Measurements from ENCODE around the gene CCDC12.

The CCDC12 gene

GRCh38 chr3:47008234-47008796 lies 31.8 kb upstream of the CCDC12 start:
- Histone ChIP-seq H3K27ac (ENCODE audit: insufficient read depth, low read length, poor library complexity, severe bottlenecking) (no peak overlapping the region), H3K9me3 (ENCODE audit: control insufficient read depth, low read length) (no peaks in the 10 kb centered on the region), H3K4me1 (ENCODE audit: control insufficient read depth, insufficient read depth, low read length, poor library complexity, severe bottlenecking) (no peaks in the 10 kb centered on the region), H3K27me3 (replicated peaks; ENCODE audit: control insufficient read depth, insufficient read depth, low read length, poor library complexity, severe bottlenecking) (no peaks in the 10 kb centered on the region), H3K4me3 (ENCODE audit: insufficient read depth, low read depth, low read length, poor library complexity, severe bottlenecking) (no peak overlapping the region), H3K36me3 (ENCODE audit: control insufficient read depth, insufficient read depth, low read length) (peaks cover 59% of the 10 kb centered on the region)
- no peak for DNase-seq

- H3K36me3 ChIP-seq (ENCODE audit: control insufficient read depth, insufficient read depth, low read length): peaks cover 66% of the 10 kb centered on the region
- H3K4me3 ChIP-seq (ENCODE audit: insufficient read depth, low read depth, low read length, poor library complexity, severe bottlenecking): no peak overlapping the region
- H3K4me1 ChIP-seq (ENCODE audit: control insufficient read depth, insufficient read depth, low read length, poor library complexity, severe bottlenecking): no peaks in the 10 kb centered on the region
- H3K27me3 ChIP-seq (replicated peaks; ENCODE audit: control insufficient read depth, insufficient read depth, low read length, poor library complexity, severe bottlenecking): no peaks in the 10 kb centered on the region
- DNase-seq: no peak
- H3K9me3 ChIP-seq (ENCODE audit: control insufficient read depth, low read length): no peaks in the 10 kb centered on the region
- no peak overlapping the region for H3K27ac ChIP-seq (ENCODE audit: insufficient read depth, low read length, poor library complexity, severe bottlenecking)
Measured at GRCh38 chr3:47007482-47008233, 31.1 kb upstream of the CCDC12 start.

DNA sequence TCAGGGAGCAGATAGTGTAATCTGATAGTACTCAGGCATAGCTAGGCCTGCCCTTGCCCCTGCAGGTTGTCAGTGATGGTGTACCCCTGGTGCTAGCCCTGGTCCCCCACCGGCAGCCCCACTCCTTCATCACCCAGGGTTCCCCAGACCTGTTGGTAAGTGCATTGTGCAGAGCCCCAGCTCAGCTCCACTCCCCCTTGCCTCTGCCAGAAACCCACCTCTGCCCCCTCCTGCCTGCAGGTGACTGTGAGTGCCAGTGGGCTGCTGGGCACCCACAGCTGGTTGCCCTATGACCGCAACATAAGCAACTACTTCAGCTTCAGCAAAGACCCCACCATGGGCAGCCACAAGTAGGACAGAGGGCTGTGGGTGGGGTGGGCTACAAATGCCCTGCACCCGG lies 30.5 kb upstream of the CCDC12 start:
- DNase-seq: no peak
- Histone ChIP-seq H3K36me3 (ENCODE audit: control insufficient read depth, insufficient read depth, low read length) (peaks cover 72% of the 10 kb centered on the region), H3K9me3 (ENCODE audit: control insufficient read depth, low read length) (no peaks in the 10 kb centered on the region), H3K4me3 (ENCODE audit: insufficient read depth, low read depth, low read length, poor library complexity, severe bottlenecking) (no peak overlapping the region), H3K4me1 (ENCODE audit: control insufficient read depth, insufficient read depth, low read length, poor library complexity, severe bottlenecking) (no peaks in the 10 kb centered on the region), H3K27me3 (replicated peaks; ENCODE audit: control insufficient read depth, insufficient read depth, low read length, poor library complexity, severe bottlenecking) (no peaks in the 10 kb centered on the region), H3K27ac (ENCODE audit: insufficient read depth, low read length, poor library complexity, severe bottlenecking) (no peak overlapping the region)

DNA sequence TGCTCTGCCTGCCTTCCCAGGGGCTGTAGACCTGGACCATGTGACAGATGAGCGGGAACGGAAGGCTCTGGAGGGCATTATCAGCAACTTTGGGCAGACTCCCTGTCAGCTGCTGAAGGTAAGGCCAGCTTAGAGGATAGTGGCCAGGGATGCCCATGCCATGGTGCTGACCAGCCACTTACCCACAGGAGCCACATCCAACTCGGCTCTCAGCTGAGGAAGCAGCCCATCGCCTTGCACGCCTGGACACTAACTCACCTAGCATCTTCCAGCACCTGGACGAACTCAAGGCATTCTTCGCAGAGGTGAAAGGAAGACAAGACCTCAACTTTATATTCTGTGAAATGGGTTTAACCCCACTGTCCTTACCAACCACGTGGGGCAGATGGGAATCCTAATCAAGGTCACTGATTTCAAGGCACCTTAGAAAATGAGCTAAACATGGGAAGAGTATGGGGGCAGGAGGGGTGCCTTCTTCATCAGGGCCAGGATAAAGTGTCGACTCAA lies 29.7 kb upstream of the CCDC12 start:
- Histone ChIP-seq H3K4me3 (ENCODE audit: insufficient read depth, low read depth, low read length, poor library complexity, severe bottlenecking) (no peak overlapping the region), H3K27ac (ENCODE audit: insufficient read depth, low read length, poor library complexity, severe bottlenecking) (no peak overlapping the region), H3K27me3 (replicated peaks; ENCODE audit: control insufficient read depth, insufficient read depth, low read length, poor library complexity, severe bottlenecking) (no peaks in the 10 kb centered on the region), H3K9me3 (ENCODE audit: control insufficient read depth, low read length) (no peaks in the 10 kb centered on the region), H3K4me1 (ENCODE audit: control insufficient read depth, insufficient read depth, low read length, poor library complexity, severe bottlenecking) (no peaks in the 10 kb centered on the region), H3K36me3 (ENCODE audit: control insufficient read depth, insufficient read depth, low read length) (peaks cover 80% of the 10 kb centered on the region)
- no peak for DNase-seq

DNA sequence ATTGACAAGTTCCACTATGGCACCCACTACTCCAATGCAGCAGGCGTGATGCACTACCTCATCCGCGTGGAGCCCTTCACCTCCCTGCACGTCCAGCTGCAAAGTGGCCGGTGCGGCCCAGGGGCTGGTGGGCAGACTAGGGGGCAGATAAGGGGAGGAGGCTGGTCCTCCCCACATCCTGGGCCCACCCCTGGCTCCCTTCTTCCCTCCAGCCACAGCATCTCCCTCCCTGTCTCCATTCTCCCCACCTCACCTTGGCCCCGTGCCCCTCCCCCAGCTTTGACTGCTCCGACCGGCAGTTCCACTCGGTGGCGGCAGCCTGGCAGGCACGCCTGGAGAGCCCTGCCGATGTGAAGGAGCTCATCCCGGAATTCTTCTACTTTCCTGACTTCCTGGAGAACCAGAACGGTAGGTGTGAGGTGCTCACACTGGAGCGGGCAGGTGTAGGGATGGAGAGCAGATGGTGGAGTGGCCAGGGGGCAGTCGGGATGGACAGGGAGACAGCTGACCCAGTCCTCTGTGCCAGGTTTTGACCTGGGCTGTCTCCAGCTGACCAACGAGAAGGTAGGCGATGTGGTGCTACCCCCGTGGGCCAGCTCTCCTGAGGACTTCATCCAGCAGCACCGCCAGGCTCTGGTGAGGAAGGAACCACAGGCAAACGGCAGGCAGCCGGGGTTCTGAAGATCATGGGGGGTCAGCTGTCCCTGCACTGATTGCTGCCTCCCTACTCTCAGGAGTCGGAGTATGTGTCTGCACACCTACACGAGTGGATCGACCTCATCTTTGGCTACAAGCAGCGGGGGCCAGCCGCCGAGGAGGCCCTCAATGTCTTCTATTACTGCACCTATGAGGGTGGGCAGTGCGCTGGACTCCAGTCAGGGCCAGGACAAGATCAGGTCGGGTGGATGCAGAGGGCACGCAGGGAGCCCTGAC lies 28.9 kb upstream of the CCDC12 start:
- Histone ChIP-seq H3K4me3 (ENCODE audit: insufficient read depth, low read depth, low read length, poor library complexity, severe bottlenecking) (no peak overlapping the region), H3K27ac (ENCODE audit: insufficient read depth, low read length, poor library complexity, severe bottlenecking) (no peak overlapping the region), H3K9me3 (ENCODE audit: control insufficient read depth, low read length) (no peaks in the 10 kb centered on the region), H3K4me1 (ENCODE audit: control insufficient read depth, insufficient read depth, low read length, poor library complexity, severe bottlenecking) (no peaks in the 10 kb centered on the region), H3K27me3 (replicated peaks; ENCODE audit: control insufficient read depth, insufficient read depth, low read length, poor library complexity, severe bottlenecking) (no peaks in the 10 kb centered on the region), H3K36me3 (ENCODE audit: control insufficient read depth, insufficient read depth, low read length) (peaks cover 87% of the 10 kb centered on the region)
- no peak for DNase-seq

GRCh38 chr3:47004369-47005211 lies 28.0 kb upstream of the CCDC12 start:
- Histone ChIP-seq H3K36me3 (ENCODE audit: control insufficient read depth, insufficient read depth, low read length) (peaks cover 91% of the 10 kb centered on the region), H3K4me1 (ENCODE audit: control insufficient read depth, insufficient read depth, low read length, poor library complexity, severe bottlenecking) (no peaks in the 10 kb centered on the region), H3K27ac (ENCODE audit: insufficient read depth, low read length, poor library complexity, severe bottlenecking) (no peak overlapping the region), H3K4me3 (ENCODE audit: insufficient read depth, low read depth, low read length, poor library complexity, severe bottlenecking) (no peak overlapping the region), H3K27me3 (replicated peaks; ENCODE audit: control insufficient read depth, insufficient read depth, low read length, poor library complexity, severe bottlenecking) (no peaks in the 10 kb centered on the region), H3K9me3 (ENCODE audit: control insufficient read depth, low read length) (no peaks in the 10 kb centered on the region)
- DNase-seq: no peak

DNA sequence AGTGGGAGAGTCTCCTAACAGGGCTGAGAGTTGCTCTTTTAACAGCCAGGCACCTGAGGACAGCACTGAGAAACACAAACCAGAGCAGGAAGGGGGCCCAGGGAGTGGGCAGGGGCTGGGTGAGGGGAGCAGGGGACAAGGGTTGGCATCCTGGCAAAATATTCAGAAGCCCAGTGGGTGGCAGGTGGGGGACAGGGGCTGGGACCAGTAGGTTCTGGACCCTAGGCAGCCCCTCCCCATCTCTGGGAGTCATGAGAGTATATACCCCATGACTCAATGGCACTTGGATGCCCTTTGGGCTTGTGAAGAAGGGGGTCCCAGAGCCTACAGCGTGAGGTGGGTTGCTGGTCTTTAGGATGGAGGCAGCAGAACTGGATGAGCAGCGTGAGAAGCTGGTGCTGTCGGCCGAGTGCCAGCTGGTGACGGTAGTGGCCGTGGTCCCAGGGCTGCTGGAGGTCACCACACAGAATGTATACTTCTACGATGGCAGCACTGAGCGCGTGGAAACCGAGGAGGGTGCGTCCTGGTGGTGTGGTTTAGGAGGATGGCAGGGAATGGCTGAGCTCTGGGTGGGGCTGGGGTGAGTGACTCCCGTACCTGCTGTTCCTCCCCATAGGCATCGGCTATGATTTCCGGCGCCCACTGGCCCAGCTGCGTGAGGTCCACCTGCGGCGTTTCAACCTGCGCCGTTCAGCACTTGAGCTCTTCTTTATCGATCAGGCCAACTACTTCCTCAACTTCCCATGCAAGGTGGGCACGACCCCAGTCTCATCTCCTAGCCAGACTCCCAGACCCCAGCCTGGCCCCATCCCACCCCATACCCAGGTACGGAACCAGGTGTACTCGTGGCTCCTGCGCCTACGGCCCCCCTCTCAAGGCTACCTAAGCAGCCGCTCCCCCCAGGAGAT lies 27.2 kb upstream of the CCDC12 start:
- Histone ChIP-seq H3K27ac (ENCODE audit: insufficient read depth, low read length, poor library complexity, severe bottlenecking) (no peak overlapping the region), H3K36me3 (ENCODE audit: control insufficient read depth, insufficient read depth, low read length) (peaks cover 99% of the 10 kb centered on the region), H3K4me1 (ENCODE audit: control insufficient read depth, insufficient read depth, low read length, poor library complexity, severe bottlenecking) (peaks cover under 1% of the 10 kb centered on the region), H3K9me3 (ENCODE audit: control insufficient read depth, low read length) (no peaks in the 10 kb centered on the region), H3K4me3 (ENCODE audit: insufficient read depth, low read depth, low read length, poor library complexity, severe bottlenecking) (no peak overlapping the region), H3K27me3 (replicated peaks; ENCODE audit: control insufficient read depth, insufficient read depth, low read length, poor library complexity, severe bottlenecking) (no peaks in the 10 kb centered on the region)
- DNase-seq: no peak

DNA sequence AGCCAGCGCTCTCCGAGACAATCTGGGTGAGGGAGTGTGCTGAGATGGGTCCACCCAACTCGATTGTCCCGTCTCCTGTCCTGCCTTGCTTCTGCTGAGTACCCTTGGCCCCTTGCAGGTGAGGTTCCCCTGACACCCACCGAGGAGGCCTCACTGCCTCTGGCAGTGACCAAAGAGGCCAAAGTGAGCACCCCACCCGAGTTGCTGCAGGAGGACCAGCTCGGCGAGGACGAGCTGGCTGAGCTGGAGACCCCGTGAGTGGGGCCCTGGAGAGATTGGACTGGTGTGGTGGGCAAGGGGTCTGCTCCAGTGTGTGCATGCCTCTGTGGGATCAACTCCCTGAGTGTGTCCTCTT lies 26.5 kb upstream of the CCDC12 start:
- Histone ChIP-seq H3K4me1 (ENCODE audit: control insufficient read depth, insufficient read depth, low read length, poor library complexity, severe bottlenecking) (peaks cover 8% of the 10 kb centered on the region), H3K27ac (ENCODE audit: insufficient read depth, low read length, poor library complexity, severe bottlenecking) (no peak overlapping the region), H3K36me3 (ENCODE audit: control insufficient read depth, insufficient read depth, low read length) (peaks cover 98% of the 10 kb centered on the region), H3K9me3 (ENCODE audit: control insufficient read depth, low read length) (no peaks in the 10 kb centered on the region), H3K4me3 (ENCODE audit: insufficient read depth, low read depth, low read length, poor library complexity, severe bottlenecking) (no peak overlapping the region), H3K27me3 (replicated peaks; ENCODE audit: control insufficient read depth, insufficient read depth, low read length, poor library complexity, severe bottlenecking) (no peaks in the 10 kb centered on the region)
- no peak for DNase-seq

All from effector memory CD4-positive, alpha-beta T cell (primary cell).